ENCODE data around the gene FOXN1. TPM values are rescaled to one million over a fixed set of nuclear protein-coding genes. Genes with fewer than 3 reads are reported as not detected.

Gene FOXN1
- total and polyA plus RNA-seq, 2 of the 4 experiments (the other 2 are of a cell fraction): not detected

DNA sequence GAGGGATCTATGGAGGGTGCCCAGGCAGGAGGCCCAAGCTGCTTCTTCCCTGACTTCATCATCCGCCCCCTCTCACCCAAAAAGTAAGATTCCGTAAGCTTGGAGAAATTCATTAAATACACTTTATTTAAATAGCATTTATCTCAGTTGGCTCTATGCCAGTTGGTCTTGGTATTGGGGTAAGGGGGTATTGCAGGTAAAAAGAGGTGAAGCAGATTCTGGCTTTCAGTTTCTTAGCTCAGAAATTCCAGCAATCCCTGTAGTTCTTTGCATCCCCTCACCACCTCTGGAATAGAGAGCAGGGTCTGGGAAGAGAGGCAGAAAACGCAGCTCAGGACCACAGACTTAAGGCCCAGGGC lies 71.3 kb downstream of the FOXN1 start:
- no peaks in the 10 kb centered on the region for H3K27me3 ChIP-seq (ENCODE audit: control insufficient read depth, insufficient read depth, low read length)
- no peak overlapping the region for H3K9ac ChIP-seq (ENCODE audit: low read depth, low read length)
- no peak overlapping the region for H3K14ac ChIP-seq (replicated peaks; ENCODE audit: low read depth, low read length)
- no peak overlapping the region for H4K91ac ChIP-seq (ENCODE audit: insufficient read depth, low read depth, low read length)
- H3K79me1 ChIP-seq (ENCODE audit: low read depth in 1 of 2, low read length in 2 of 2): peaks cover 4 to 11% of the 10 kb centered on the region in 2 experiments; a peak in 2 of 4 replicates
- H4K8ac ChIP-seq (ENCODE audit: low read depth in 2 of 2, low read length in 2 of 2): no peak overlapping the region
- POLR2A ChIA-PET (ENCODE audit: unreplicated experiment): no interaction called here
- H2BK15ac ChIP-seq (ENCODE audit: low read depth, low read length): no peak overlapping the region
- CTCF ChIA-PET: no interaction called here
- WGBS, 2 experiments (ENCODE audit: extremely low coverage in 2 of 2, insufficient read length in 1 of 2): no CpG with 5 or more reads among the region's 3 CpGs
- H3K27ac ChIP-seq (ENCODE audit: insufficient read depth, low read length): no peak overlapping the region
- no peaks in the 10 kb centered on the region for H3K9me3 ChIP-seq (ENCODE audit: control insufficient read depth, insufficient read depth, low read length)
- dilution Hi-C loops (cut with HindIII; ENCODE audit: low sequenced_read_pairs, unreplicated experiment): no loop called here
- peak overlapping the region; percentile 56 for H2AK9ac ChIP-seq (replicated peaks; ENCODE audit: low read depth, low read length, poor library complexity)
- H4K20me1 ChIP-seq (ENCODE audit: insufficient read depth, low read length): no peaks in the 10 kb centered on the region
- intact Hi-C loops (cut with micrococcal nuclease): no loop called here
- no TSS peak for BruUV-seq (replicated peaks)
- no peak overlapping the region for H2BK120ac ChIP-seq (ENCODE audit: low read depth, low read length)
- H3K9me1 ChIP-seq (ENCODE audit: insufficient read depth, low read length): peaks cover 11% of the 10 kb centered on the region
- H3K56ac ChIP-seq (ENCODE audit: extremely low read depth, insufficient read depth, low read length): no peak overlapping the region
- in situ Hi-C loops (cut with MboI; ENCODE audit: low sequenced_read_pairs): no loop called here
- no peak overlapping the region for H4K5ac ChIP-seq (ENCODE audit: low read depth, low read length)
- TF ChIP-seq RFX5 (IDR thresholded peaks at IDR 0.05; ENCODE audit: low read depth, low read length): no peak
- no peak for TF ChIP-seq MAFK (IDR thresholded peaks at IDR 0.05; ENCODE audit: low read depth, low read length)
- no peak for TF ChIP-seq CEBPB (IDR thresholded peaks at IDR 0.05; ENCODE audit: low read depth, low read length)
- TF ChIP-seq, protein P1, sequence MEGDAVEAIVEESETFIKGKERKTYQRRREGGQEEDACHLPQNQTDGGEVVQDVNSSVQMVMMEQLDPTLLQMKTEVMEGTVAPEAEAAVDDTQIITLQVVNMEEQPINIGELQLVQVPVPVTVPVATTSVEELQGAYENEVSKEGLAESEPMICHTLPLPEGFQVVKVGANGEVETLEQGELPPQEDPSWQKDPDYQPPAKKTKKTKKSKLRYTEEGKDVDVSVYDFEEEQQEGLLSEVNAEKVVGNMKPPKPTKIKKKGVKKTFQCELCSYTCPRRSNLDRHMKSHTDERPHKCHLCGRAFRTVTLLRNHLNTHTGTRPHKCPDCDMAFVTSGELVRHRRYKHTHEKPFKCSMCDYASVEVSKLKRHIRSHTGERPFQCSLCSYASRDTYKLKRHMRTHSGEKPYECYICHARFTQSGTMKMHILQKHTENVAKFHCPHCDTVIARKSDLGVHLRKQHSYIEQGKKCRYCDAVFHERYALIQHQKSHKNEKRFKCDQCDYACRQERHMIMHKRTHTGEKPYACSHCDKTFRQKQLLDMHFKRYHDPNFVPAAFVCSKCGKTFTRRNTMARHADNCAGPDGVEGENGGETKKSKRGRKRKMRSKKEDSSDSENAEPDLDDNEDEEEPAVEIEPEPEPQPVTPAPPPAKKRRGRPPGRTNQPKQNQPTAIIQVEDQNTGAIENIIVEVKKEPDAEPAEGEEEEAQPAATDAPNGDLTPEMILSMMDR (conservative IDR thresholded peaks at IDR 0.05; ENCODE audit: low read depth, low read length): no peak
- no peak for TF ChIP-seq ELK1 (IDR thresholded peaks at IDR 0.05; ENCODE audit: borderline replicate concordance, low read depth, low read length)
- TF ChIP-seq, protein P2, sequence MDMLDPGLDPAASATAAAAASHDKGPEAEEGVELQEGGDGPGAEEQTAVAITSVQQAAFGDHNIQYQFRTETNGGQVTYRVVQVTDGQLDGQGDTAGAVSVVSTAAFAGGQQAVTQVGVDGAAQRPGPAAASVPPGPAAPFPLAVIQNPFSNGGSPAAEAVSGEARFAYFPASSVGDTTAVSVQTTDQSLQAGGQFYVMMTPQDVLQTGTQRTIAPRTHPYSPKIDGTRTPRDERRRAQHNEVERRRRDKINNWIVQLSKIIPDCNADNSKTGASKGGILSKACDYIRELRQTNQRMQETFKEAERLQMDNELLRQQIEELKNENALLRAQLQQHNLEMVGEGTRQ (IDR thresholded peaks at IDR 0.05; ENCODE audit: low read depth, low read length): no peak
- TF ChIP-seq BHLHE40 (IDR thresholded peaks at IDR 0.05; ENCODE audit: low read depth, low read length): no peak
- no peak for TF ChIP-seq RAD21 (IDR thresholded peaks at IDR 0.05; ENCODE audit: low read length)
- no peak for TF ChIP-seq CHD1 (IDR thresholded peaks at IDR 0.05; ENCODE audit: low read depth, low read length)
- TF ChIP-seq RCOR1 (IDR thresholded peaks at IDR 0.05; ENCODE audit: insufficient replicate concordance, low read length): no peak
- no peak for TF ChIP-seq SMC3 (IDR thresholded peaks at IDR 0.05; ENCODE audit: low read depth, low read length)
- no peak for TF ChIP-seq FOS (IDR thresholded peaks at IDR 0.05; ENCODE audit: low read depth, low read length)
- TF ChIP-seq NFE2L2 (IDR thresholded peaks at IDR 0.05; ENCODE audit: low read depth, low read length): no peak
- TF ChIP-seq MXI1 (IDR thresholded peaks at IDR 0.05; ENCODE audit: borderline replicate concordance, low read depth, low read length): no peak
- no peak for TF ChIP-seq POLR2A (IDR thresholded peaks at IDR 0.05; ENCODE audit: low read depth, low read length)
- no peak for TF ChIP-seq MAZ (IDR thresholded peaks at IDR 0.05; ENCODE audit: borderline replicate concordance, low read depth, low read length)
- no peak overlapping the region for H2BK5ac ChIP-seq (ENCODE audit: low read depth, low read length, poor library complexity, severe bottlenecking)
- peak overlapping the region; percentile 92 for H2AFZ ChIP-seq (replicated peaks; ENCODE audit: low read length, poor library complexity)
- no peak overlapping the region for H3K18ac ChIP-seq (ENCODE audit: low read depth, low read length)
- no peak overlapping the region for H2AK5ac ChIP-seq (ENCODE audit: low read depth, low read length)
- DNase-seq (no peak), ATAC-seq (ENCODE audit: low read depth) (no peak)
- H3K23ac ChIP-seq (ENCODE audit: low read depth, low read length): no peak overlapping the region
- H3K4ac ChIP-seq (ENCODE audit: low read depth, low read length): no peak overlapping the region
- peaks cover 25% of the 10 kb centered on the region for H3K36me3 ChIP-seq (ENCODE audit: control insufficient read depth, insufficient read depth, low read length)
- no peak overlapping the region for H3K4me3 ChIP-seq (ENCODE audit: insufficient read depth, low read depth, low read length)
- H2BK20ac ChIP-seq (ENCODE audit: low read depth, low read length): no peak overlapping the region
- H3K4me1 ChIP-seq (ENCODE audit: control insufficient read depth, insufficient read depth, low read length): peaks cover 6% of the 10 kb centered on the region; the same call in 1 of the 2 replicates
- no peak overlapping the region for H3K4me2 ChIP-seq (ENCODE audit: low read depth, low read length)
